Stimulated activated CD4-positive, alpha-beta T cell treated with anti-CD3 and anti-CD28 coated beads, Interleukin-1b, Interleukin-23, amount 100 ng/mL, for 48 hours (primary cell): ENCODE data around the gene RHBG.

ENCODE experiments used
- DNase-seq: peaks from one replicate; pipeline ENCODE4 v3.0.0-alpha.2; 2020

RHBG gene

DNA sequence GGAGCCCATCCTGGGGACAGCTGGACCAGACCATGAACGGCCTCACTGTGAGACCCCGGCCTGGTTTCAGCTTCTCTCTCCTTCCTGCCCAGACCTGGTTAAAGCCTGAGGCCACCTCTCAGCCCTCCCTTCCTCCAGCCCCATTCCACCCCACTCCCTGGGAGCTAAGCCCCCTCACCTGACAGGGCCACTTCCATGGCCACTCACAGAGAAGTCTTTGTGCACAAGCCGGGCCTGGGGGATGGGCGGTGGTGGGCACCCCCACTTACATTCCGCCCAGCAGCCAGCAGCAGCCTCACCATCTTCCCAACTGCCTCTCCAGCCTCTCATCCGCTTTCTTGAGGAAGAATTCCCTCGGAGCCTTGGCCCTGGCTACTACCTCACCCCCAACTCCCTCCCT, 40.4 kb downstream of the RHBG start:
- no peak for DNase-seq

DNA sequence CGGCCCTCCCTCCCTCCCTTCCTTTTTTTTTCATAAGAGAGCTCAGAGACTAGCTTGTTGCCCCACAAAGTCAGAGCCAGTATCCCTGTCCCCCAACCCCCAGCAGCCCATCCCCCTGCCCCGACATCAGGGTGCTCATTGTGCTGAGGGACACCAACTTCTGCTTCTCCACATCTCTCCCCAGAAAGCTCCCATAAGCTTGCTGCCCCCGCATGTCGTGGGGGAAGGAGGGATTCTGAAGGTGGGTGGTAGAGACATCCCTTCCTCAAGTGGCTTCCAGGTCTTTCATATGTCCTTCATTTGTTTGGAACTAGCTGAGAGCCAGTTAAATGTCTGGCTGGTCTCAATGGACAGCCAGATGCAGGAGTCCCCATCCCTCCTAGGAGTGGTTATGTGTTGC, 41.2 kb downstream of the RHBG start:
- DNase-seq, result no peak

DNA sequence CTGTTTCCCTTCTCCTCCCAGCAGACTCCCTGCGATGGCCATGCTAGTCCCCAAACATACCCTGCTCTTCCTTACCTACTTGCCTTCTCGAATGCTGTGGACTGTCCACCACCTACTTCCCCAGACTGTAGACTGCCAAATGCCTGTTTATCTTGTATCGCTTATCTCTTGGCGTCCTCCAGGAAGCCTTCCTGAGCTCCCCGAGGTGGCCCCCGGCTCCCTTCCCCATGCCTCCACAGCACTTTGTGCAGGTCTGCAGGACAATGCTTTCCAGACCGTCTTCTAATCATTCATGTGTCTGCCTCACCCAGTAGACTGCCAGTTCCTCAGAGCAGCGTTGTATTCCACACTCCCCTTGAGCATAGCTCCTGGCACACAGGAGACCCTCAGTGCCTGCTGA, 41.7 kb downstream of the RHBG start:
- DNase-seq, result no peak

GRCh38 chr1:156412653-156413321, 43.8 kb downstream of the RHBG start:
- DNase-seq, result no peak

GRCh38 chr1:156413391-156414246, 44.6 kb downstream of the RHBG start:
- no peak for DNase-seq

- DNase-seq, result no peak
Observed at GRCh38 chr1:156414461-156415064, 45.6 kb downstream of the RHBG start.

DNA sequence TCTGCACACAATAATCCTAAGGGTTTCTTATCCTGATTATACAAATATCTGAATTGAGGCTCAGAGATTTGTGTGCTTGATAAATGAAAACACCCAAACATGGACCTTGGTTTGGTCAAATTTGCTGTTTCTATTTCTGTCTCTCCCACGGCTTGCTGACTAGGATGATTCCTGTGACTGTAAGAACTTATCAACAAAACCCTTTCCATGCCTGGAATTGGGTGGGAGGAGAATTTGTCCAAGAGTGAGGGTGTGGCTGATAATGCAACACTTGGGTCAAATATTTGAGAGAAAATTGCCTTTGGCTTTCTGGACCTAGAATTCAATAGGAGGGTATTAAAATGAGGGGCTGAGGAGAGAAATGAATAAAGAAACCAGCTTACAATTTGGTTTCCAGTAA, 48.0 kb downstream of the RHBG start:
- DNase-seq, result no peak

DNA sequence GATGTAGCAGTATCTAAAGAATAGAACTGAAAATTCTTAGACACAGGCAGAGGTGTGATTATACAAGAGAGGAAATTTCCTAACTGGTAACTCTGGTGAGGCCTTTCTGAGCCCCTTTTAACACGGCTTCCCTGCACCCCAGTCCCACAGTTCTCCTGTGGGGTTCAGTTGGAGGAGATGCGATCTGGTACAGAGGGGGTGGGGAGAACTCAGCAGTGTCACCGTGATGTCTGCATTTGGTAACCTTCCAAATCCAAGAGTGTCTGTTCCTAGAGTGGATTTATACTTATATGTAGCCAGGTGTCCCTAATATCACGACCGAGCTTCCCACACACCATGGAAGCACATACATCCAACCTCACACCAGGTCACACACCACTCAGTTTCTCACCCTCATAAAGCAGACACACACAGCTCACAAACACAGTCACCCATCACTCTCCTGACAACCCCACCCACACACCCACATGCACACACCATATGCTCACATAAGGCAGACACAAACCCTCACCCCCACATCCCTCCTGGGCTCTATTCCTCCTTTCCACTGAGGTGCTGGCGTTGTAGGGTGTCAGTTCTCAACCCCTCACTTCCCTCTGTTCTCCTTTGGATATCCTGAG, 48.5 kb downstream of the RHBG start:
- no peak for DNase-seq

DNA sequence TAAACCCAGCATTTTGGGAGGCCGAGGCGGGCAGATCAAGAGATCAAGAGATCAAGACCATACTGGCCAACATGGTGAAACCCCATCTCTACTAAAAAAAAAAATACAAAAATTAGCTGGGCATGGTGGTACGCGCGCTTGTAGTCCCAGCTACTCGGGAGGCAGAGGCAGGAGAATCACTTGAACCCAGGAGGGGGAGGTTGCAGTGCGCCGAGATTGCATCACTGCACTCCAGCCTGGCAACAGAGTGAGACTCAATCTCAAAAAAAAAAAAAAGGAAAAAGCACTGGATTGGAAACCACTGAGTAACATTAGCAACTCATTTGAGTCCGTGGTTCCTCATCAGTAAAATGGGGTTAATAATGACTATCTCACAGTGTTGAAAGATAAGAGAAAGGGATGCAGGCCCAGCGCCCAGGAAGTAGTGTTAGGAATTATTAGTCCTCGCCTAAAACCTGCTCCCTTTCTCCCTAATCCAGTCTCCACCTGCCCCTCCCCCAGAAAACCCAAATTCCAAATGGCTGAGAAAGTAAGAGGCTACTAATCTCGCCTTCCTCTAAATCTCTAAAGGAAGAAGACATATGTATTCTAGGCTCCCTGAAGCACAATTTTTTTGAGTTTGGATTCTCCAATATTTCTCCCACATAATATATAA, 49.5 kb downstream of the RHBG start:
- no peak for DNase-seq

DNA sequence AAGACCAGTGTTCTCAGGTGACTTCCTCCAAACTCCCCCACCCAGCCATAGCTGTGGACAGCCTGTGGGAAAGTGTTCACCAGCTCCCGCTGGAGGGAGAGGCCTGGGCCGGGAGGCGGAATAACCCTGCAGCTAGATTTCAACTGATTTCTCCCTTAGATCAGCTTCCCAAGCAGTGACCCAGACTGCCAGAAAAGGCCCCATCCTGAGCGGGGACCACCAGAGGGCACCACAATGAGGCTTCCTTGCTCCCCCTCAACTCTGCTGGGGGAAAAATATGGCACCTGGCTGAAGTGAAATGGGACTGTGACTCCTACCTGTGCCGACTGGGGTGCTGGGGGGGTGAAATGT, 50.8 kb downstream of the RHBG start:
- no peak for DNase-seq

- no peak for DNase-seq
Observed at GRCh38 chr1:156420205-156421061, 51.4 kb downstream of the RHBG start.

- peak; percentile 75 for DNase-seq
Observed at GRCh38 chr1:156421062-156421938, 52.3 kb downstream of the RHBG start.

GRCh38 chr1:156421939-156422601, 53.1 kb downstream of the RHBG start:
- no peak for DNase-seq

DNA sequence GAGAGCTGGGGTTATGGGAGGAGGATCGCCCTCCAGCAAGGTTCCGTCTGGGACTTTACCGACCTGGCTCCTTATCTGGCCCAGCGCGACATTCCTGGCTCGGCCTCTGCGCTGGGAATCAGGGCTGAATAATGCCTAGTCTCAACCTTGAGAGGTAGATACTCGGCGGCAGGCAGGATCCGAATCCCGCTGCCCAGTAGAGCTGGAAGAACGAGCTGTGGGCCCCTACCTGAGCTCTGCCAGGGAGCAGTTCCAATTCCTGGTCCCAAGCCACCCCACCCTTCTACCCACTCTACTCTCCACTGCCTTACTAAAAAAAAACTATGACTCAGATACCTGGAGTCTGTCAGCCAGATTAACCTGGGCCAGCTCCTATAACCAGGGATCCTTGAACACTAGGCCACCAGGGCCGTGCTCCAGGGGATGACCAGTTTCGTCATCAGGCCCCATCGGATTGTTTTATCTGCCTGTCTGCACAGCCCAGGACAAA, 53.6 kb downstream of the RHBG start:
- DNase-seq, result no peak

DNA sequence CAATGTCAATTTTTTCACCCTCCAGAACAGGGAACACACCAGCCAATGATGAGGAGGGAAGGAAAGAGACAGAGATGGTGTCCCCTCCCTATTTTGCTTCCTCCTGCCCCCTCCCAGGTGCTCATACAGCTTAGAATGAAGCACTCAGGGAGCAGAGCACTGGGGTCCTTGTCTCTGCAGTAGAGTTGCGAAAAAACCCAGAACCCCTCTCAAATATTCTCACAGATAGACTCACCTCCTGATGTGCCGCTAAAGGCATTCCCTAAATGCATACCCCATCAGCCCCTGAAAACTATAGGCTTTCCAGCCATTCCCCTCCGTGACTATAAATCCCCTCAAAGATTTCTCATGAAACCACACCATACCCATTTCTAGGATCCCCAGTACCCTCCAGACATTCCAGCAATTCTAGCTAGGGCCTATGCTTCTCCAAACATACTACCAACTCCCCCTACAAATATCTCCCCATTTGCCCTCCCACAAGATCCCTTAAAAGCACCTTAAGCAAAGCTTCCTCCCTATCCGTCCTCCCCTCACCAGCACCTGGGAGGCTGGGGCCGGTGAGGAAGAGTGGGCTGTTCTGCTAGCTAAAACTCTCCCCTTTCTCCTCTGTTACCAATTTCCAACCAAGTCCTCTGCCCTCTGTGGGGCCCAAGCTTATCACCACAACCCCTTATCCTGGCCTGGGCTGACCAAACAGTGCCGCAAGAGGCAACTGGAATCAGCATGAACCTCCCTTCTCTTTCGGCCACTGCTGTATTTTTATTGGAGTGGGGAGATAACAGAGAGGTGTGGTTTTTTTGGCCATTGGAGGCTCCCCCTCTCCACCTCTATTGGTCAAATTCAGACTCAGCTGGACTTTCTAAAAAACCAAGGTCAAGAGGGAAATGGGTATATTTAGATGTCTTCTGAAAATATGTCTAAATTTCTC, 54.7 kb downstream of the RHBG start:
- DNase-seq, result no peak

DNA sequence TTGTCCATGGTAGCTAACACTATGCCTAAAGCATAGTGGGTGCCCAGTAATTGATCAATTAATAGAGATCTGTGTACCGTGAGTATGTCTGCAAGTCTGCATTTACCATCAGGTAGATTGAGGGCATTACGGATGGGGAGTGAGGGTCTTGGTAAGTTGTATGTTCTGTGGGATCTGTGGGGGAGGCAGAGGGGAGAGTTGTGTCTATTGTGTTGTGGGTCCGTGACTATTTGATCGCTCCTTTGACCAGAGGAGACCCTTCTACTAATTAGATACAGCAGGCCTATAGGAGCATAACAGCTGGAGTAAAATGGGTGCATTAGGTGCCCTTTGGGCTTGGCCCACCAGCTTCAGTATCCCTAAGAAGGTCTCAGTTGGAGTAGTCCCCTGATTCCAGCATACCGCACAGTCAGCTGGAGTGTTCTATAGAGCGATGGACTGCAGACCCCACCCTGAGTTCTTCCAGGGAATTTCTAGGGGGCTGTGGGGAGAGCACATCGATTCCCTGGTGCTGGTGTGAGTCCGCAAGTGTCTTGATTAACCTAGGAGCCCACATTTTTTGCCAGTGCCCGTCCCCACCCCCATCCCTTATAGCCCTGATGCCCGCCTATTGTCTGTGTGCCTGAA, 55.9 kb downstream of the RHBG start:
- no peak for DNase-seq

GRCh38 chr1:156425943-156426342, 56.9 kb downstream of the RHBG start:
- DNase-seq, result no peak

DNA sequence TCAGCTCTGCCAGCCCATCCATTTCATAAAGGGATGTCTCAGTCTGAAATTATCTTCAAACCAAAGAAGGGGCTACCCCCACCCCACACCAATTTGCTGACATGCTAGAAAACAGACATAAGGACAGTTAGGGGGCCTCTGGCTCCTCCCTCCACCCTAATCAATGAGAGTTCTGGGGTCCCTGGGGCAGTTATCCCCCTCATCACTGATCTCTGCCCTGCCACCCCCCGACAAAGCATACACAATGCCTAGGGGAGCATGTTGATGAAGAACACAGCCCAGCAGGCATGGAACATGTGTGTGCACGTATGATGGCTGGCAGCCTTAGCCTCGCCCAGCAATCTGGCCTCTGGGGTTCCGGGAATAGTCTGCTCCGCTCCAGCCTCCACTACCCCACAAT, 58.9 kb downstream of the RHBG start:
- no peak for DNase-seq
